MG63 (cell line): ENCODE measurements around the gene INPP5D. TPM values are rescaled to one million over a fixed set of nuclear protein-coding genes. Genes with fewer than 3 reads are reported as not detected.
A peak's percentile ranks its signal among the peaks of the same experiment; 100 is the strongest.
"Not testable (repeated sequence)": the region's sequence is repeated elsewhere in the genome, so short reads cannot be mapped to it uniquely, and the experiment has no call there.

Experiments used
- DNase-seq: peaks from one replicate; pipeline ENCODE4 v3.0.0-alpha.2; 2020
- H3K27me3 ChIP-seq: fragments of 250-450 bp; sonication (Bioruptor Pico); 2 replicates; pipeline ENCODE4 v1.5.1; 2020; ENCODE audit warnings: mild to moderate bottlenecking, moderate library complexity
- H3K36me3 ChIP-seq: fragments of 250-450 bp; sonication (Bioruptor Pico); 2 replicates; pipeline ENCODE4 v1.5.1; 2020; ENCODE audit warnings: mild to moderate bottlenecking, moderate library complexity
- H3K4me3 ChIP-seq: fragments of 250-450 bp; sonication (Bioruptor Pico); 2 replicates; pipeline ENCODE4 v1.5.1; 2020; ENCODE audit warnings: mild to moderate bottlenecking, moderate library complexity
- H3K9me3 ChIP-seq: fragments of 250-450 bp; sonication (Bioruptor Pico); 2 replicates; pipeline ENCODE4 v1.5.1; 2020; ENCODE audit warnings: mild to moderate bottlenecking, moderate library complexity
- total RNA-seq: library from RNA; depleted of rRNA; stranded (reverse); fragments of >200 nt; shearing (Covaris generic); gene quantifications from 2 replicates; pipeline ENCODE4 v1.2.3, GENCODE V29; 2014; ENCODE audit warnings: low replicate concordance

The INPP5D gene
- total RNA-seq, 1 experiment from 2014 or later: not detected

GRCh38 chr2:233041722-233042323 lies 18.3 kb upstream of the INPP5D start:
- no peak for DNase-seq
- Histone ChIP-seq H3K4me3 (no peak overlapping the region), H3K27me3 (no peaks in the 10 kb centered on the region), H3K9me3 (no peaks in the 10 kb centered on the region; the same call in 1 of the 2 replicates), H3K36me3 (no peaks in the 10 kb centered on the region)

- no peak for DNase-seq
- no peaks in the 10 kb centered on the region for H3K27me3 ChIP-seq
- no peak overlapping the region for H3K4me3 ChIP-seq
- no peaks in the 10 kb centered on the region for H3K36me3 ChIP-seq
- no peaks in the 10 kb centered on the region; the same call in 1 of the 2 replicates for H3K9me3 ChIP-seq
Observed at GRCh38 chr2:233042549-233042948, 17.6 kb upstream of the INPP5D start.

GRCh38 chr2:233044974-233045605 lies 15.1 kb upstream of the INPP5D start:
- no peak for DNase-seq
- Histone ChIP-seq H3K9me3 (no peaks in the 10 kb centered on the region), H3K36me3 (no peaks in the 10 kb centered on the region)

GRCh38 chr2:233047206-233047605 lies 12.9 kb upstream of the INPP5D start:
- no peaks in the 10 kb centered on the region for H3K27me3 ChIP-seq
- H3K36me3 ChIP-seq: no peaks in the 10 kb centered on the region
- H3K9me3 ChIP-seq: no peaks in the 10 kb centered on the region
- no peak overlapping the region for H3K4me3 ChIP-seq
- no peak for DNase-seq

More at GRCh38 chr2:233044974-233045605, 15.1 kb upstream of the INPP5D start:
- H3K27me3 ChIP-seq: no peaks in the 10 kb centered on the region
- H3K4me3 ChIP-seq: no peak overlapping the region

- Histone ChIP-seq H3K4me3 (no peak overlapping the region), H3K27me3 (no peaks in the 10 kb centered on the region), H3K9me3 (no peaks in the 10 kb centered on the region), H3K36me3 (no peaks in the 10 kb centered on the region)
- no peak for DNase-seq
Observed at GRCh38 chr2:233047667-233048066, 12.5 kb upstream of the INPP5D start.

- Histone ChIP-seq H3K27me3 (no peaks in the 10 kb centered on the region), H3K36me3 (no peaks in the 10 kb centered on the region), H3K9me3 (no peaks in the 10 kb centered on the region), H3K4me3 (no peak overlapping the region)
- no peak for DNase-seq
Observed at GRCh38 chr2:233048569-233049193, 11.5 kb upstream of the INPP5D start.

GRCh38 chr2:233049194-233049761 lies 10.9 kb upstream of the INPP5D start:
- Histone ChIP-seq H3K4me3 (no peak overlapping the region), H3K27me3 (no peaks in the 10 kb centered on the region), H3K36me3 (no peaks in the 10 kb centered on the region), H3K9me3 (no peaks in the 10 kb centered on the region)
- DNase-seq: no peak

GRCh38 chr2:233051241-233052149 lies 8.6 kb upstream of the INPP5D start:
- H3K9me3 ChIP-seq: no peaks in the 10 kb centered on the region
- DNase-seq: peak; percentile 97

GRCh38 chr2:233052517-233052916 lies 7.6 kb upstream of the INPP5D start:
- not testable (repeated sequence) for DNase-seq, H3K36me3 ChIP-seq, H3K27me3 ChIP-seq, H3K4me3 ChIP-seq, H3K9me3 ChIP-seq

More at GRCh38 chr2:233051241-233052149, 8.6 kb upstream of the INPP5D start:
- H3K27me3 ChIP-seq: no peaks in the 10 kb centered on the region
- no peak overlapping the region for H3K4me3 ChIP-seq
- H3K36me3 ChIP-seq: no peaks in the 10 kb centered on the region

GRCh38 chr2:233053928-233054784 lies 6.0 kb upstream of the INPP5D start:
- peak; percentile 32 for DNase-seq
- H3K4me3 ChIP-seq: no peak overlapping the region
- H3K27me3 ChIP-seq: no peaks in the 10 kb centered on the region
- no peaks in the 10 kb centered on the region for H3K9me3 ChIP-seq
- no peaks in the 10 kb centered on the region for H3K36me3 ChIP-seq

GRCh38 chr2:233055362-233055761 lies 4.8 kb upstream of the INPP5D start:
- H3K27me3 ChIP-seq: no peaks in the 10 kb centered on the region
- H3K4me3 ChIP-seq: no peak overlapping the region
- H3K36me3 ChIP-seq: no peaks in the 10 kb centered on the region
- no peak for DNase-seq
- no peaks in the 10 kb centered on the region for H3K9me3 ChIP-seq

- Histone ChIP-seq H3K9me3 (no peaks in the 10 kb centered on the region), H3K36me3 (no peaks in the 10 kb centered on the region), H3K27me3 (no peaks in the 10 kb centered on the region), H3K4me3 (no peak overlapping the region)
- no peak for DNase-seq
Observed at GRCh38 chr2:233056961-233057605, 3.1 kb upstream of the INPP5D start.

GRCh38 chr2:233058717-233059546 lies 1.2 kb upstream of the INPP5D start:
- Histone ChIP-seq H3K9me3 (no peaks in the 10 kb centered on the region), H3K36me3 (no peaks in the 10 kb centered on the region), H3K4me3 (no peak overlapping the region), H3K27me3 (no peaks in the 10 kb centered on the region)
- no peak for DNase-seq

GRCh38 chr2:233059547-233059796 lies 670 bp upstream of the INPP5D start:
- no peaks in the 10 kb centered on the region for H3K27me3 ChIP-seq
- H3K36me3 ChIP-seq: no peaks in the 10 kb centered on the region
- H3K4me3 ChIP-seq: no peak overlapping the region
- no peaks in the 10 kb centered on the region for H3K9me3 ChIP-seq
- no peak for DNase-seq

- no peak for DNase-seq
- Histone ChIP-seq H3K27me3 (no peaks in the 10 kb centered on the region), H3K4me3 (no peak overlapping the region)
Observed at GRCh38 chr2:233060501-233060979, 398 bp downstream of the INPP5D start.

More at GRCh38 chr2:233060501-233060979, 398 bp downstream of the INPP5D start:
- Histone ChIP-seq H3K9me3 (no peaks in the 10 kb centered on the region), H3K36me3 (no peaks in the 10 kb centered on the region)
